Peyer's patch (tissue), 4 donors: ENCODE measurements around the gene DLGAP1. TPM values are rescaled to one million over a fixed set of nuclear protein-coding genes. Genes with fewer than 3 reads are reported as not detected.

Experiments
- DNase-seq, 3 donors: peaks; one replicate each; pipeline ENCODE4 v3.0.0-alpha.2; 2017 to 2019
- H3K27ac ChIP-seq, 4 donors: fragments of 200-600 bp; sonication (generic); one replicate each; pipeline ENCODE4 v1.5.1; 2016 to 2019
- H3K27me3 ChIP-seq, 2 donors: fragments of 200-600 bp; sonication (generic); one replicate each; pipeline ENCODE4 v1.5.1; 2019
- H3K36me3 ChIP-seq, 3 donors: fragments of 200-600 bp; sonication (generic); one replicate each; pipeline ENCODE4 v1.5.1; 2016 to 2019
- H3K4me1 ChIP-seq, 4 donors: fragments of 200-600 bp; sonication (generic); one replicate each; pipeline ENCODE4 v1.5.1; 2016 to 2019
- H3K4me3 ChIP-seq, 4 donors: fragments of 200-600 bp; sonication (generic); 1 replicate in 3 of 4; 2 replicates in 1 of 4; pipeline ENCODE4 v1.5.1; 2016 to 2019; ENCODE audit warnings: mild to moderate bottlenecking in 1 of 4
- H3K9me3 ChIP-seq, 4 donors: fragments of 200-600 bp; sonication (generic); one replicate each; pipeline ENCODE4 v1.5.1; 2016 to 2019; ENCODE audit warnings: mild to moderate bottlenecking in 1 of 4
- POLR2A ChIP-seq, 2 donors: fragments of 450-650 bp; IDR thresholded peaks; one replicate each; pipeline ENCODE4 v1.5.1; 2017; ENCODE audit warnings: antibody characterized with exemption in 2 of 2, mild to moderate bottlenecking in 2 of 2, moderate library complexity in 2 of 2
- total RNA-seq, 4 donors: library from RNA; depleted of rRNA; stranded (reverse); fragments of >200 nt; gene quantifications; one replicate each; pipeline ENCODE4 v1.1.0, GENCODE V29; 2016
- TF ChIP-seq, protein P1 (sequence below), 6 experiments: fragments of 450-650 bp in 4 of 6; fragments of 200-600 bp in 2 of 6; sonication (generic) in 1 of 6; IDR thresholded peaks; one replicate each; pipeline ENCODE4 v1.5.1; 2017 to 2019; ENCODE audit warnings: antibody characterized with exemption in 6 of 6, mild to moderate bottlenecking in 3 of 6, moderate library complexity in 1 of 6

The DLGAP1 gene
- total RNA-seq, 4 donors from 2014 or later: 0.53 to 4.1 (median 2.1) TPM

DNA sequence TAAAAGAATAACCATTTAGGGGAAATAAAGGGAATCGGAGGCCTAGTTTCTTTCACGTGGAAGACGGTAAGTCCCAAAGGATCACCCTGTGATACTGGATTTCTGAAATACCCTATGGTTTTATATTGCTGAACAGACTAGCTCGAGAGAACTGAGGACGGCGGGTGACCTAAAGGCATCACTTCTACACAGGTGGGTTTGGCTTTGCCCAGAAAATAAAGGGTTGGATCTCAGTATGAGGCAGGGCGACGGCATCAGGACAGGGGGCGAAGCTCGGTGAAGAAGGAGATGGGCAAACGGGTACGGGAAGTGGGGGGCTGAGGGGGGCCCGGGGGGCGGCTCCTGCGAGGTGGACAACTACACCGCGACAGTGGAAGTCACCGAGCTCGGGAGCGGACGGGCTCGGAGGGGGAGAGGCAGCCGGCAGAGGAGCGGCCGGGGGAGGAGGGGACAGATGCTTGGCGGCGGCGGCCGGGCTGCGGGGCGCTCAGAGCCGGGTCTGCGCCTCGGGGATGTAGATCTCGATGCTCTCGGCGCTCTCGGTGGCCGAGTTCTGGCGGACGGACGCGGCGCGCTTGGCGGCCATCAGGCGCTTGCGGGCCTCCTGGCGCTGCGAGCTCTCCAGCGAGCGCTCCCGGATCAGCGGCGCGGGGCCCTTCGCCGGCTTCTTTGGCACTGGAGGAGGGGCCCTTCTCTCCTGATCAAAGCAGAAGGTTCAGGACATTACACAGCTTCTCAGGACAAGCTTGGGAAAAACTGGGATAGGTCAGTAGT, 956.2 kb downstream of the DLGAP1 start:
- Histone ChIP-seq H3K27ac (no peak overlapping the region), H3K36me3 (no peaks in the 10 kb centered on the region), H3K4me1 (peaks cover 0 to 11% (median 2%) of the 10 kb centered on the region in 4 donors), H3K9me3 (no peaks in the 10 kb centered on the region), H3K27me3 (no peaks in the 10 kb centered on the region), H3K4me3 (peak overlapping the region; percentile 36 to 59 (median 52))
- TF ChIP-seq POLR2A (IDR thresholded peaks at IDR 0.05): no peak
- TF ChIP-seq, protein P1, sequence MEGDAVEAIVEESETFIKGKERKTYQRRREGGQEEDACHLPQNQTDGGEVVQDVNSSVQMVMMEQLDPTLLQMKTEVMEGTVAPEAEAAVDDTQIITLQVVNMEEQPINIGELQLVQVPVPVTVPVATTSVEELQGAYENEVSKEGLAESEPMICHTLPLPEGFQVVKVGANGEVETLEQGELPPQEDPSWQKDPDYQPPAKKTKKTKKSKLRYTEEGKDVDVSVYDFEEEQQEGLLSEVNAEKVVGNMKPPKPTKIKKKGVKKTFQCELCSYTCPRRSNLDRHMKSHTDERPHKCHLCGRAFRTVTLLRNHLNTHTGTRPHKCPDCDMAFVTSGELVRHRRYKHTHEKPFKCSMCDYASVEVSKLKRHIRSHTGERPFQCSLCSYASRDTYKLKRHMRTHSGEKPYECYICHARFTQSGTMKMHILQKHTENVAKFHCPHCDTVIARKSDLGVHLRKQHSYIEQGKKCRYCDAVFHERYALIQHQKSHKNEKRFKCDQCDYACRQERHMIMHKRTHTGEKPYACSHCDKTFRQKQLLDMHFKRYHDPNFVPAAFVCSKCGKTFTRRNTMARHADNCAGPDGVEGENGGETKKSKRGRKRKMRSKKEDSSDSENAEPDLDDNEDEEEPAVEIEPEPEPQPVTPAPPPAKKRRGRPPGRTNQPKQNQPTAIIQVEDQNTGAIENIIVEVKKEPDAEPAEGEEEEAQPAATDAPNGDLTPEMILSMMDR (IDR thresholded peaks at IDR 0.05): no peak
- DNase-seq: peak in 2 of 3 donors; percentile 51 to 56

DNA sequence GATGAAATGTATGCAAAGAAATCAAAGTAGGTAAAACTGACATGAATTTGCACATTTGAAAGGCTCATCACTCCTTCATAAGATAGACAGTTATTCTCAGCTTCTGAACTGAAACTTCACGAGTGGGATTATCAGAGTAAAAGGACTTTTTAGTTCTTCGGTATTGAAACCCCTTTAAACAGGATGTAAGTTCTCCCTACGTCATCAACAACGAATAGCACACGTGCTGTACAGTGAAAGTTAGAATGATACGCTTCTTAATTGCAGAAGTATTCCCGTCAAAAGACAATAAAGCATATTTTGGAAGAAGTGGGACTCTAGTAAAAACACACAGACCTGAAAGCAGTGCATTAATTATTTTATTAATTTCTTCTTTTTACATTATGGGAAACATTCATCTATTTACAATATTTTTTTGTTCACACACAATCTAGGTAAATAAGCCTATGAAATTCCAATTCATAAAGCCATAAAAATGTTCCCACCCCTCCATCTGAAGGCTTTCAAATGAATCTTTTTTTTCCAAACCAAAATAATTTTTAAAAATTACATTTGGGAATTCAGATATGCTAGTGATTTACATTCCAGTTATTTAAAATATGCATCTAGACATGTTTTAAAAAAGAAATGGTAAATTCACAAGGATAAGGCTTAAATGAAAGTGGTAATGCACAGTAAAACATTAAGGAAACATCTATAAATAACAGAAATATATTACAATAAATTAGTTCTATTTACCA, 959.2 kb downstream of the DLGAP1 start:
- TF ChIP-seq POLR2A (IDR thresholded peaks at IDR 0.05): no peak
- TF ChIP-seq, protein P1 (IDR thresholded peaks at IDR 0.05): no peak
- H3K36me3 ChIP-seq: no peaks in the 10 kb centered on the region
- DNase-seq: no peak
- peaks cover 0 to 11% (median 2%) of the 10 kb centered on the region in 4 donors for H3K4me1 ChIP-seq
- no peak overlapping the region for H3K4me3 ChIP-seq
- no peaks in the 10 kb centered on the region for H3K27me3 ChIP-seq
- no peaks in the 10 kb centered on the region for H3K9me3 ChIP-seq
- H3K27ac ChIP-seq: no peak overlapping the region

DNA sequence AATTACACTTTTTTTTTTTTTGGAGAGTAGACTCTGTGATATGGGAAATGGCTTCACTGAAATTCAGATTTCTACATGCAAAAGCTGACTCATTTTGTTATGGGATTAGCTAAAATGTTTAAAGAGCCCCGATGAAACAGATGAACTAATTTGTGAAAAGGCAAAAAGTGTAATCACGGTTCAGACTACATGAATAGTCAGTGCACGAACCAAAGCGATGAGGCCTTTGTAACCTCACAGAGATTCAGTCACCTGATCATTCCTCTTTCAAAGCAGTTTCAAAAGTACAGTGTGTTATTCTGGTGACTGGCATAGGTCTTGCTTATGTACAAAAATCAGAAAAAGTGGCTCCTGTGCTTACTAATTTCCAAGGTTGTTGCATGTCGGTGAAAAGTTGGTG, 960.5 kb downstream of the DLGAP1 start:
- TF ChIP-seq POLR2A (IDR thresholded peaks at IDR 0.05): no peak
- TF ChIP-seq, protein P1 (IDR thresholded peaks at IDR 0.05): no peak
- H3K4me1 ChIP-seq: peaks cover 0 to 9% (median 2%) of the 10 kb centered on the region in 4 donors
- H3K36me3 ChIP-seq: no peaks in the 10 kb centered on the region
- no peaks in the 10 kb centered on the region for H3K9me3 ChIP-seq
- H3K27ac ChIP-seq: no peak overlapping the region
- no peak overlapping the region for H3K4me3 ChIP-seq
- no peaks in the 10 kb centered on the region for H3K27me3 ChIP-seq
- DNase-seq: no peak

DNA sequence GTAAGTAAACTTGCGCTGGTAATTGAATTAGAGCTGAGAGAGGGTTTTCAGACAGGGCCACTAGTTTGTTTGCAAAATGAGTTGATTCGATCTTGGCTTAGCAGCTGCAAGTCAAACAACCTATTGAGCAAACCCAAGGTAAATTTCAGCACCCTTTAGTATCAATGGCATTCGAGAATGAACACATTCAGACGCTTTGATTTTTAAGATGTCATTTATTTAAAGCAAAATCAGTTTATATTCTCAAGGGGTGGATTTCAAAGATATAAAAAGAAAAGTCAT, 960.9 kb downstream of the DLGAP1 start:
- Histone ChIP-seq H3K36me3 (no peaks in the 10 kb centered on the region), H3K27ac (peak overlapping the region in 1 of 4 donors; percentile 50), H3K27me3 (no peaks in the 10 kb centered on the region), H3K9me3 (no peaks in the 10 kb centered on the region), H3K4me3 (no peak overlapping the region), H3K4me1 (peaks cover 0 to 5% (median 1%) of the 10 kb centered on the region in 4 donors)
- no peak for DNase-seq
- TF ChIP-seq, protein P1 (IDR thresholded peaks at IDR 0.05): no peak
- TF ChIP-seq POLR2A (IDR thresholded peaks at IDR 0.05): no peak

DNA sequence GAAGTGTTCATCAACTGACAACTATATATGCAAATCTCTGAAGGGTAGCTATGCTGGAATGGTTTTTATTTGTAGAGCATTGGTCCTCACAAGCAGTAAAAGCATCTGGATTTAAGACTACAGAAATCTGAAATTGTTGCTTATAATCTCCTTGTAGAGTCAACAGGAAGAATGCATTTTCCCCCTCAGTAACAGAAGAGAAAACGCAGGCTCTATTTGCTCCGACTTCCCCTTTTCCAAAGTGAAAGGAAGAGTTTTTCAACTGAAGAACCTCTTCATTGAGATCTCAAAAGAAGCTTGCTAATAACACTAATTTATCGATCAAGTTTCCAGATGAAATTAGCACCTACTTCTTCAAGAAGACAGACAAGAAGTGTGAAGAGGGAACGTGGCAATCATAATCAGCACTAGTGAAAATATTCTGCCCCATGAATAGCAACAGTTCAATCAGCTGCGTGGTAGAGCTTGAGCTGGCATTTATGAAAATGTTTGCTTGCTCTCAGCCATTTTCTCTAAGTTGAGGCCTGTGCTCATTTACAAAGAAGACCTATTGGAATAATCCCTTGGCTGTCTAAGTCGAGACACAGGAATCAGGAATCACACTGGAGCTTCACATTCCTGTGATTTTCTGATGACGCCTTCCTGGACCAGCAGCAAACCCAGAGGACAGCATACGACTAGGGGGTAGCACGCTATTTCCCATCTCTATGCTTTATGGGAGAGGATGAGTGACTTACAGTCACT, 961.4 kb downstream of the DLGAP1 start:
- no peak for TF ChIP-seq POLR2A (IDR thresholded peaks at IDR 0.05)
- TF ChIP-seq, protein P1 (IDR thresholded peaks at IDR 0.05): no peak
- no peaks in the 10 kb centered on the region for H3K27me3 ChIP-seq
- no peaks in the 10 kb centered on the region for H3K36me3 ChIP-seq
- no peaks in the 10 kb centered on the region for H3K9me3 ChIP-seq
- H3K27ac ChIP-seq: peak overlapping the region in 1 of 4 donors; percentile 50
- peaks cover 0 to under 1% (median 0%) of the 10 kb centered on the region in 4 donors for H3K4me1 ChIP-seq
- no peak for DNase-seq
- H3K4me3 ChIP-seq: no peak overlapping the region
